ENCODE data around the gene PPWD1. TPM values are rescaled to one million over a fixed set of nuclear protein-coding genes. Genes with fewer than 3 reads are reported as not detected.
A peak's percentile ranks its signal among the peaks of the same experiment; 100 is the strongest.

The PPWD1 gene
- total and polyA plus RNA-seq, 3 donors from 2014 or later: 32.9 to 74.3 (median 60.3) TPM

DNA sequence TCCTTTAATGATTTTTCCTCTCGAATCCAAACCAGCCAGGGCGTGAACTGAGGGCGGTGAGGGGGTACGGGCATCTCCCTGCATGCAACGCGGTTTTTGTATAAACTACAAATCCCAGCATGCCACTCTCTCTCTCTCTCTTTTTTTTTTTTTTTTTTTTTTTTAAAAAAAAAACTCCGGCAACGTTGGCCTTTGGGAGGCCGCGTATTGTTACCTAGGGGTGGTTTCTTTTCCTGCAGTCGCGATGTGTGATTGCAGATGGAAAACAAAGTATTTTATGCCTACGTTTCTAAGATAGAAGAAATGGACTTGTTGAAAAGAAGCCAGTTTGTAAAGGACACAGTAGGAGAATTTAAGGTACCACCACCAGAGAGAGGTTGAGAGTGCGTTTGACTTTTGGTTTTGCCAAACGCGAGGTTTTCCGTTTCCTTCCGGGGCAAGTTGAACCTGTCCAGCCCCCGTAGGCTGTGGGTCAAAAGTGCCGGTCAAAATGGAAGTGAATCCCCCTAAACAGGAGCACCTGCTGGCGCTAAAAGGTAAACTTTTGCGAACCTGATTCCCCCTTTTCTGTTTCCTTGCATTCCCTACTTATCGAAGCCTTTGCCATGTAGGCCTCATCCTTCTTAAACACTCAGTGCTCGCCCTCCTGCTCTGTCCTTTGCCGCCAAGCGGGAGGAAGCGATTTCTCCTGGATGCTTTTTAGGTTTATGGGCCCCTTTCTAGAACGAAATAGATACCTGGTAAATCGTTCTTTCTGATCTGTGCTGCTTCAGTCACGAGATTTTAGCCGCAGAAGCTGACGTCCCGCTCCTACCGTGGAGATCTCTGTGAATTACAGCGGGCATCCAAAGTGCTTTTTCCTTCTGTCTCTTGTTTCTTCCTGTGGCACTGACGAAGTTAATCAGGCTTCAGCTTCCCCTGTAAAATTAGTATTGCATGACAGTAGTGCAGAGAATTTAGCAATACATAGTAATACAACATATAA is 61.8 kb downstream of the PPWD1 start, which contains the start of the genes SHLD3 and TRAPPC13:
Gene SHLD3, plus strand, starts transcription at position 457 of the 985 bp plus-strand sequence. CDS start 4,561 bp downstream, outside the sequence.
Gene TRAPPC13, plus strand, starts transcription at position 457 of the 985 bp plus-strand sequence. Its CDS starts 34 bp downstream, at position 491.
- 1% methylated on average over 36 of the region's 36 CpGs for WGBS, 2 donors
- Histone ChIP-seq H3K4me1 (peaks cover 19% of the 10 kb centered on the region), H3K27ac (peak within 1 kb of the TSS; percentile 87 to 93), H3K9me3 (no peaks in the 10 kb centered on the region), H3K4me3 (peak within 1 kb of the TSS; percentile 92 to 95), H3K27me3 (no peaks in the 10 kb centered on the region), H3K36me3 (ENCODE audit: low read depth, missing control alignments) (no peaks in the 10 kb centered on the region)
- DNase-seq: peak; percentile 93
- intact Hi-C loops (cut with DNase I; ENCODE audit: low total_unique reads): no loop called here
- TF ChIP-seq, protein P1, sequence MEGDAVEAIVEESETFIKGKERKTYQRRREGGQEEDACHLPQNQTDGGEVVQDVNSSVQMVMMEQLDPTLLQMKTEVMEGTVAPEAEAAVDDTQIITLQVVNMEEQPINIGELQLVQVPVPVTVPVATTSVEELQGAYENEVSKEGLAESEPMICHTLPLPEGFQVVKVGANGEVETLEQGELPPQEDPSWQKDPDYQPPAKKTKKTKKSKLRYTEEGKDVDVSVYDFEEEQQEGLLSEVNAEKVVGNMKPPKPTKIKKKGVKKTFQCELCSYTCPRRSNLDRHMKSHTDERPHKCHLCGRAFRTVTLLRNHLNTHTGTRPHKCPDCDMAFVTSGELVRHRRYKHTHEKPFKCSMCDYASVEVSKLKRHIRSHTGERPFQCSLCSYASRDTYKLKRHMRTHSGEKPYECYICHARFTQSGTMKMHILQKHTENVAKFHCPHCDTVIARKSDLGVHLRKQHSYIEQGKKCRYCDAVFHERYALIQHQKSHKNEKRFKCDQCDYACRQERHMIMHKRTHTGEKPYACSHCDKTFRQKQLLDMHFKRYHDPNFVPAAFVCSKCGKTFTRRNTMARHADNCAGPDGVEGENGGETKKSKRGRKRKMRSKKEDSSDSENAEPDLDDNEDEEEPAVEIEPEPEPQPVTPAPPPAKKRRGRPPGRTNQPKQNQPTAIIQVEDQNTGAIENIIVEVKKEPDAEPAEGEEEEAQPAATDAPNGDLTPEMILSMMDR (IDR thresholded peaks at IDR 0.05): peak in 1 of 3 experiments; percentile 21
- TF ChIP-seq POLR2A (IDR thresholded peaks at IDR 0.05): no peak

- intact Hi-C loops (cut with DNase I; ENCODE audit: low total_unique reads): no loop called here
- Histone ChIP-seq H3K27me3 (no peaks in the 10 kb centered on the region), H3K4me3 (peak overlapping the region; percentile 92 to 95), H3K27ac (no peak overlapping the region), H3K4me1 (peaks cover 19% of the 10 kb centered on the region), H3K9me3 (no peaks in the 10 kb centered on the region), H3K36me3 (ENCODE audit: low read depth, missing control alignments) (no peaks in the 10 kb centered on the region)
- no peak for DNase-seq
- no peak for TF ChIP-seq POLR2A (IDR thresholded peaks at IDR 0.05)
- TF ChIP-seq, protein P1 (IDR thresholded peaks at IDR 0.05): no peak
- WGBS, 2 donors: 46 to 58% methylated on average over 6 of the region's 6 CpGs
Observed at GRCh38 chr5:65625743-65626142, 62.6 kb downstream of the PPWD1 start.

DNA sequence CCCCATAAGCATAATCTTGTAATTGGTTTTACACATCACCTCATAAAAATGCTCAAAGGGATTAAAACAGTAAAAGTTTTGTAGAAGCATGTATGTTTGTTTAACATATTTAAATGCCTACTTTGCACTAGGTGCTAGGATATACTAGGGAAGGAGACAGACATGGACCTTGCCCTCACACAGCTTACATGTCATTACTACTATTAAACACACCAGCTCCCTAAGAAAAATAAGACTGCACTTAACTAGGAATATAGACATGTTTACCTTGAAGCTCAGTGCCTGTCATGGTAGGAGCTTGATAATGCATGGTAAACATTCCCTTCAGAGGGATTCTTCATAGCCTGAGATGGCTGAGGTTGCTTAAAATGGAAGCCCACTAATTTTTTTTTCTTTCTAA is 67.9 kb downstream of the PPWD1 start:
- H3K9me3 ChIP-seq: no peaks in the 10 kb centered on the region
- H3K27ac ChIP-seq: no peak overlapping the region
- H3K36me3 ChIP-seq (ENCODE audit: low read depth, missing control alignments): no peaks in the 10 kb centered on the region
- no peaks in the 10 kb centered on the region for H3K4me1 ChIP-seq
- no peaks in the 10 kb centered on the region for H3K27me3 ChIP-seq
- TF ChIP-seq POLR2A (IDR thresholded peaks at IDR 0.05): no peak
- TF ChIP-seq, protein P1 (IDR thresholded peaks at IDR 0.05): no peak
- no peak overlapping the region for H3K4me3 ChIP-seq
- intact Hi-C loops (cut with DNase I; ENCODE audit: low total_unique reads): no loop called here
- DNase-seq: no peak

Small RNA genes within 50 kb of the gene (small RNA-seq; reads per million reads assigned to genes)
- gene RNU6-540P: 0 reads per million in 2 donors

Other genes starting within 250 kb of the PPWD1 start
- gene ADAMTS6, start 81.4 kb upstream of the PPWD1 start, total RNA-seq: 10 to 100 TPM; 25.5 to 43.1 TPM
- 4.1 TPM for gene ADAMTS6, start 81.4 kb upstream of the PPWD1 start, polyA plus RNA-seq (ENCODE audit: insufficient read depth, low read depth, low replicate concordance)
- gene CENPK, start 128 bp upstream of the PPWD1 start, total RNA-seq: 10 to 100 TPM; 17.0 to 45.9 TPM
- gene CENPK, start 128 bp upstream of the PPWD1 start, polyA plus RNA-seq (ENCODE audit: insufficient read depth, low read depth, low replicate concordance): 12.5 TPM
- gene TRIM23, start 61.0 kb downstream of the PPWD1 start, total RNA-seq: 10 to 100 TPM; 23.9 to 24.8 TPM
- gene TRIM23, start 61.0 kb downstream of the PPWD1 start, polyA plus RNA-seq (ENCODE audit: insufficient read depth, low read depth, low replicate concordance): 11.0 TPM
- 1 to 10 TPM; 3.0 to 4.6 TPM for gene SHLD3, start 61.7 kb downstream of the PPWD1 start, total RNA-seq
- 3.5 TPM for gene SHLD3, start 61.7 kb downstream of the PPWD1 start, polyA plus RNA-seq (ENCODE audit: insufficient read depth, low read depth, low replicate concordance)
- gene TRAPPC13, start 61.7 kb downstream of the PPWD1 start, total RNA-seq: 10 to 100 TPM; 17.3 to 18.9 TPM
- 22.1 TPM for gene TRAPPC13, start 61.7 kb downstream of the PPWD1 start, polyA plus RNA-seq (ENCODE audit: insufficient read depth, low read depth, low replicate concordance)
- gene SGTB, start 158.8 kb downstream of the PPWD1 start, total RNA-seq: 1 to 10 TPM; 3.8 to 4.5 TPM
- gene SGTB, start 158.8 kb downstream of the PPWD1 start, polyA plus RNA-seq (ENCODE audit: insufficient read depth, low read depth, low replicate concordance): 2.3 TPM
- gene NLN, start 158.9 kb downstream of the PPWD1 start, total RNA-seq: 10 to 100 TPM in 1 of 2 donors, 1 to 10 TPM in 1; 8.1 to 10.1 TPM
- gene NLN, start 158.9 kb downstream of the PPWD1 start, polyA plus RNA-seq (ENCODE audit: insufficient read depth, low read depth, low replicate concordance): 6.4 TPM

Measured in testis (tissue), 3 donors.